HepG2 (cell line): ENCODE data around the gene R3HDM4. TPM values are rescaled to one million over a fixed set of nuclear protein-coding genes. Genes with fewer than 3 reads are reported as not detected.

ENCODE experiments used
- AFF4 ChIP-seq: sonication (generic); formaldehyde crosslinking; IDR thresholded peaks from 2 replicates; pipeline ENCODE4 v1.4.0; 2020; ENCODE audit warnings: missing genetic modification reagents
- CEBPB ChIP-seq: IDR thresholded peaks from 2 replicates; pipeline ENCODE4 v1.6.1; 2011; ENCODE audit warnings: low read depth, low read length, improper control_type of control experiment, borderline replicate concordance
- ETV5 ChIP-seq: IDR thresholded peaks from 2 replicates; pipeline ENCODE4 v1.6.1; 2018; ENCODE audit warnings: missing biosample characterization, missing genetic modification reagents, inconsistent platforms, borderline replicate concordance
- FOXK1 ChIP-seq: sonication (generic); formaldehyde crosslinking; IDR thresholded peaks from 2 replicates; pipeline ENCODE4 v1.4.0; 2020; ENCODE audit warnings: low read depth, missing genetic modification reagents, borderline replicate concordance
- HNRNPLL ChIP-seq: fragments of 200-400 bp; formaldehyde crosslinking; IDR thresholded peaks from 2 replicates; pipeline ENCODE4 v1.6.1; 2017; ENCODE audit warnings: mild to moderate bottlenecking, low read depth, low read length; ENCODE audit not compliant: poor library complexity, severe bottlenecking
- MBNL3 ChIP-seq: fragments of 250-450 bp; sonication (Bioruptor Pico); conservative IDR thresholded peaks from 2 replicates; pipeline ENCODE4 v1.8.0; 2022; ENCODE audit warnings: mild to moderate bottlenecking, inconsistent platforms
- MED1 ChIP-seq: sonication (generic); formaldehyde crosslinking; IDR thresholded peaks from 2 replicates; pipeline ENCODE4 v1.4.0; 2020; ENCODE audit warnings: missing genetic modification reagents
- NCOR1 ChIP-seq: fragments of 200-600 bp; sonication (generic); IDR thresholded peaks from 2 replicates; pipeline ENCODE4 v1.7.0; 2017; ENCODE audit warnings: antibody characterized with exemption, low read length, borderline replicate concordance
- NR2C2 ChIP-seq: sonication (generic); formaldehyde crosslinking; IDR thresholded peaks from 2 replicates; pipeline ENCODE4 v1.4.0; 2020; ENCODE audit warnings: missing genetic modification reagents, mild to moderate bottlenecking, moderate library complexity, borderline replicate concordance
- NRL ChIP-seq: sonication (generic); formaldehyde crosslinking; IDR thresholded peaks from 2 replicates; pipeline ENCODE4 v1.5.0; 2020; ENCODE audit warnings: missing genetic modification reagents, mild to moderate bottlenecking, moderate library complexity, borderline replicate concordance
- PCBP1 ChIP-seq: fragments of 200-400 bp; formaldehyde crosslinking; IDR thresholded peaks from 2 replicates; pipeline ENCODE4 v1.6.1; 2017; ENCODE audit warnings: mild to moderate bottlenecking, low read depth, low read length, borderline replicate concordance
- RBFOX2 ChIP-seq: fragments of 200-400 bp; formaldehyde crosslinking; IDR thresholded peaks from 2 replicates; pipeline ENCODE4 v1.6.1; 2017; ENCODE audit warnings: low read depth, mild to moderate bottlenecking, low read length
- SRF ChIP-seq: IDR thresholded peaks from 2 replicates; pipeline ENCODE4 v1.6.1; 2011; ENCODE audit warnings: mild to moderate bottlenecking, low read depth, low read length, moderate library complexity
- ZEB1 ChIP-seq: IDR thresholded peaks from 2 replicates; pipeline ENCODE4 v1.6.1; 2012; ENCODE audit warnings: mild to moderate bottlenecking, low read depth, inconsistent platforms; ENCODE audit not compliant: insufficient replicate concordance
- ZNF34 ChIP-seq: sonication (generic); formaldehyde crosslinking; IDR thresholded peaks from 2 replicates; pipeline ENCODE4 v1.4.0; 2020; ENCODE audit warnings: mild to moderate bottlenecking, missing genetic modification reagents, borderline replicate concordance
- ZNF343 ChIP-seq: sonication (generic); formaldehyde crosslinking; IDR thresholded peaks from 2 replicates; pipeline ENCODE4 v1.4.0; 2020; ENCODE audit warnings: mild to moderate bottlenecking, missing genetic modification reagents
- ZNF746 ChIP-seq: sonication (generic); formaldehyde crosslinking; IDR thresholded peaks from 2 replicates; pipeline ENCODE4 v1.8.0; 2022; ENCODE audit warnings: mild to moderate bottlenecking, missing genetic modification reagents
- ZNF788 ChIP-seq: sonication (generic); formaldehyde crosslinking; IDR thresholded peaks from 2 replicates; pipeline ENCODE4 v1.5.0; 2020; ENCODE audit warnings: mild to moderate bottlenecking, missing genetic modification reagents, borderline replicate concordance
- ZSCAN30 ChIP-seq: sonication (generic); formaldehyde crosslinking; IDR thresholded peaks from 2 replicates; pipeline ENCODE4 v1.5.0; 2020; ENCODE audit warnings: mild to moderate bottlenecking, missing genetic modification reagents
- polyA plus RNA-seq, 8 experiments: library from polyadenylated mRNA; depleted of rRNA in 3 of 8; stranded (reverse) in 7 of 8; unstranded in 1 of 8; fragments of >200 nt; fragmentation: Illumina TruSeq in 4 of 8; extraction: Trizol in 4 of 8; gene quantifications; 2 replicates each; pipeline versions ENCODE4 v1.2.1 to v1.2.3, GENCODE V29; 2011 to 2016; ENCODE audit warnings: low read depth in 4 of 8, missing spikeins in 1 of 8, mixed read lengths in 1 of 8; ENCODE audit not compliant: insufficient read depth in 1 of 8
- total RNA-seq, 5 experiments: library from RNA; depleted of rRNA; stranded (reverse); fragments of >200 nt; fragmentation: Illumina TruSeq; extraction: Trizol; gene quantifications; 2 replicates each; pipeline ENCODE4 v1.2.3, GENCODE V29; 2016; ENCODE audit warnings: low read depth in 1 of 5
- TF ChIP-seq, protein P1 (sequence below): IDR thresholded peaks from 2 replicates; pipeline ENCODE4 v1.6.1; 2012; ENCODE audit warnings: inconsistent platforms
- TF ChIP-seq, protein P2 (sequence below): sonication (generic); formaldehyde crosslinking; IDR thresholded peaks from 2 replicates; pipeline ENCODE4 v1.5.0; 2020; ENCODE audit warnings: mild to moderate bottlenecking, missing genetic modification reagents, borderline replicate concordance

Gene R3HDM4
- total and polyA plus RNA-seq, 2 of the 13 experiments (the other 11 are each of a cell fraction or from before 2014, with no cell fraction given), result 26.2 to 26.9 TPM

DNA sequence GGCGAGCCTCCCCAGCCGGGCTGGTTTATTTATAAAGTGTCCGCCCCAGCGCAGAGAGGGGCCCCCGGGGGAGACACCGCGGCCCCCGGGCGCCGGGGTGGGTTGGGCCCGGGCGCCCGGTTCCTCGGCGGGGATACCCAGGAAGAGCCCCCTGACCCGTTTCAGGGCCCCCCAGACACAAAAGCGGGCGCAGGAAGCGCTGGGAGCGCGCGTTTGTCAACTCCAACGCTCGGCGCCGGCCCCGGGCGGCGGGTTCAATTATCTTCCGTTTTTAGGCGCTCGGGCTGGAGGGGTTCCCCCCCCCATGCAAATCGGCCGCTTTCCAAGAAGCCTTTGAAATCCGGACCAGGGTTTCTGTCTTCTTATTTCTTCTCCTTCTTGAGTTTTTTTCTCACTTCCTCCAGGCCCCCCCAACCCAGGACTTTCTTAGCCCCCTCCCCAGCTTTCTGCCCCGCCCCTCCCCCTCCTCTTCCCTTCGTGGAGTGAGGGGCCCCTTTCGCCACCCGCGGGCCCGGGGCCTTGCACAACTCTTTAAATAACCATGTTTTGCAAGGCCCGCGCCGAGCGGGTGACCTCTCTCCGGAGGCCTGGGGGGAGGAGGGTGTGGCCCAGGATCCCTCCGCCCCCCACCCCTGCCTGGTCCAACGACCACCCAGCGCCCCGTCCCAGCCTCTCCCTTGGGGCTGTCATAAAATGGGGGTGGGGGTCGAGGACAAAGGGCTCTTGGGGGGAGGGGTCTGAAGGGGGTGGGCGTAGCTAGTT lies 13.8 kb upstream of the R3HDM4 start (continued):
- TF ChIP-seq NRL (CRISPR knock-in tag), result no peak
- TF ChIP-seq ZEB1, result peak; percentile 26
- TF ChIP-seq, protein P1, sequence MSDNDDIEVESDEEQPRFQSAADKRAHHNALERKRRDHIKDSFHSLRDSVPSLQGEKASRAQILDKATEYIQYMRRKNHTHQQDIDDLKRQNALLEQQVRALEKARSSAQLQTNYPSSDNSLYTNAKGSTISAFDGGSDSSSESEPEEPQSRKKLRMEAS, result 0 out of 2 replicates have a peak, but pooled peaks have one; percentile 30
- TF ChIP-seq NR2C2 (CRISPR knock-in tag), result peak; percentile 65; the same call in 1 of the 2 replicates
- peak; percentile 50; the same call in 1 of the 2 replicates for TF ChIP-seq MED1 (CRISPR knock-in tag)
- peak; percentile 93 for TF ChIP-seq CEBPB
- no peak for TF ChIP-seq SRF
- TF ChIP-seq ZNF788 (CRISPR knock-in tag), result no peak; the same call in 1 of the 2 replicates
- TF ChIP-seq NCOR1, result peak; percentile 55
- TF ChIP-seq RBFOX2, result peak; percentile 90
- 0 out of 2 replicates have a peak, but pooled peaks have one; percentile 37 for TF ChIP-seq ZSCAN30
- TF ChIP-seq HNRNPLL, result peak; percentile 72
- TF ChIP-seq MBNL3 (CRISPR knock-in tag), result no peak
- no peak for TF ChIP-seq AFF4 (CRISPR knock-in tag)
- TF ChIP-seq ETV5, result 0 out of 2 replicates have a peak, but pooled peaks have one; percentile 9
- no peak for TF ChIP-seq ZNF34 (CRISPR knock-in tag)
- TF ChIP-seq PCBP1, result no peak; the same call in 1 of the 2 replicates
- peak; percentile 39; the same call in 1 of the 2 replicates for TF ChIP-seq FOXK1 (CRISPR knock-in tag)
- peak; percentile 77; the same call in 1 of the 2 replicates for TF ChIP-seq ZNF746 (CRISPR knock-in tag)
- no peak for TF ChIP-seq ZNF343 (CRISPR knock-in tag)
- TF ChIP-seq, protein P2, sequence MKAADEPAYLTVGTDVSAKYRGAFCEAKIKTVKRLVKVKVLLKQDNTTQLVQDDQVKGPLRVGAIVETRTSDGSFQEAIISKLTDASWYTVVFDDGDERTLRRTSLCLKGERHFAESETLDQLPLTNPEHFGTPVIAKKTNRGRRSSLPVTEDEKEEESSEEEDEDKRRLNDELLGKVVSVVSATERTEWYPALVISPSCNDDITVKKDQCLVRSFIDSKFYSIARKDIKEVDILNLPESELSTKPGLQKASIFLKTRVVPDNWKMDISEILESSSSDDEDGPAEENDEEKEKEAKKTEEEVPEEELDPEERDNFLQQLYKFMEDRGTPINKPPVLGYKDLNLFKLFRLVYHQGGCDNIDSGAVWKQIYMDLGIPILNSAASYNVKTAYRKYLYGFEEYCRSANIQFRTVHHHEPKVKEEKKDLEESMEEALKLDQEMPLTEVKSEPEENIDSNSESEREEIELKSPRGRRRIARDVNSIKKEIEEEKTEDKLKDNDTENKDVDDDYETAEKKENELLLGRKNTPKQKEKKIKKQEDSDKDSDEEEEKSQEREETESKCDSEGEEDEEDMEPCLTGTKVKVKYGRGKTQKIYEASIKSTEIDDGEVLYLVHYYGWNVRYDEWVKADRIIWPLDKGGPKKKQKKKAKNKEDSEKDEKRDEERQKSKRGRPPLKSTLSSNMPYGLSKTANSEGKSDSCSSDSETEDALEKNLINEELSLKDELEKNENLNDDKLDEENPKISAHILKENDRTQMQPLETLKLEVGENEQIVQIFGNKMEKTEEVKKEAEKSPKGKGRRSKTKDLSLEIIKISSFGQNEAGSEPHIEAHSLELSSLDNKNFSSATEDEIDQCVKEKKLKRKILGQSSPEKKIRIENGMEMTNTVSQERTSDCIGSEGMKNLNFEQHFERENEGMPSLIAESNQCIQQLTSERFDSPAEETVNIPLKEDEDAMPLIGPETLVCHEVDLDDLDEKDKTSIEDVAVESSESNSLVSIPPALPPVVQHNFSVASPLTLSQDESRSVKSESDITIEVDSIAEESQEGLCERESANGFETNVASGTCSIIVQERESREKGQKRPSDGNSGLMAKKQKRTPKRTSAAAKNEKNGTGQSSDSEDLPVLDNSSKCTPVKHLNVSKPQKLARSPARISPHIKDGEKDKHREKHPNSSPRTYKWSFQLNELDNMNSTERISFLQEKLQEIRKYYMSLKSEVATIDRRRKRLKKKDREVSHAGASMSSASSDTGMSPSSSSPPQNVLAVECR (CRISPR knock-in tag), result peak; percentile 56; the same call in 1 of the 2 replicates
